Suprapubic skin (tissue), 4 donors: ENCODE data around the gene TNFRSF14. TPM values are rescaled to one million over a fixed set of nuclear protein-coding genes. Genes with fewer than 3 reads are reported as not detected.

Experiments
- DNase-seq, 2 donors: peaks; one replicate each; pipeline ENCODE4 v3.0.0-alpha.2; 2019; ENCODE audit warnings: low spot score in 2 of 2
- H3K27ac ChIP-seq: fragments of 200-600 bp; sonication (generic); one replicate; pipeline ENCODE4 v1.5.1; 2019
- H3K27me3 ChIP-seq: fragments of 200-600 bp; sonication (generic); one replicate; pipeline ENCODE4 v1.5.1; 2019
- H3K36me3 ChIP-seq: fragments of 200-600 bp; sonication (generic); one replicate; pipeline ENCODE4 v1.5.1; 2019
- H3K4me1 ChIP-seq: fragments of 200-600 bp; sonication (generic); one replicate; pipeline ENCODE4 v1.5.1; 2019
- H3K4me3 ChIP-seq: fragments of 200-600 bp; sonication (generic); one replicate; pipeline ENCODE4 v1.5.1; 2019; ENCODE audit warnings: mild to moderate bottlenecking
- H3K9me3 ChIP-seq: fragments of 200-600 bp; sonication (generic); one replicate; pipeline ENCODE4 v1.5.1; 2019
- EP300 ChIP-seq: sonication (generic); formaldehyde crosslinking; IDR thresholded peaks from one replicate; pipeline ENCODE4 v1.6.1; 2017; ENCODE audit warnings: antibody characterized with exemption
- POLR2A ChIP-seq, 2 donors: fragments of 450-650 bp; IDR thresholded peaks; one replicate each; pipeline ENCODE4 v1.6.1; 2017; ENCODE audit warnings: antibody characterized with exemption in 2 of 2, mild to moderate bottlenecking in 2 of 2, moderate library complexity in 2 of 2
- POLR2AphosphoS5 ChIP-seq, 3 donors: sonication (generic); formaldehyde crosslinking; IDR thresholded peaks; one replicate each; pipeline ENCODE4 v1.6.1; 2017; ENCODE audit warnings: antibody characterized with exemption in 3 of 3
- WGBS: methylation state at CpG from one replicate; pipeline ENCODE4 v1.1.5; 2018; 5-methylcytosine and 5-hydroxymethylcytosine counted together
- total RNA-seq, 4 donors: library from RNA; depleted of rRNA; stranded (reverse); fragments of >200 nt; gene quantifications; one replicate each; pipeline ENCODE4 v1.1.0, GENCODE V29; 2016
- TF ChIP-seq, protein P1 (sequence below), 2 donors: fragments of 200-600 bp in 1 of 2; fragments of 450-650 bp in 1 of 2; sonication (generic) in 1 of 2; IDR thresholded peaks; one replicate each; pipeline ENCODE4 v1.5.1; 2016 to 2019; ENCODE audit warnings: antibody characterized with exemption in 2 of 2, mild to moderate bottlenecking in 1 of 2, moderate library complexity in 1 of 2

The TNFRSF14 gene
- total RNA-seq, 4 donors from 2014 or later = 33.3 to 111 (median 60.9) TPM

DNA sequence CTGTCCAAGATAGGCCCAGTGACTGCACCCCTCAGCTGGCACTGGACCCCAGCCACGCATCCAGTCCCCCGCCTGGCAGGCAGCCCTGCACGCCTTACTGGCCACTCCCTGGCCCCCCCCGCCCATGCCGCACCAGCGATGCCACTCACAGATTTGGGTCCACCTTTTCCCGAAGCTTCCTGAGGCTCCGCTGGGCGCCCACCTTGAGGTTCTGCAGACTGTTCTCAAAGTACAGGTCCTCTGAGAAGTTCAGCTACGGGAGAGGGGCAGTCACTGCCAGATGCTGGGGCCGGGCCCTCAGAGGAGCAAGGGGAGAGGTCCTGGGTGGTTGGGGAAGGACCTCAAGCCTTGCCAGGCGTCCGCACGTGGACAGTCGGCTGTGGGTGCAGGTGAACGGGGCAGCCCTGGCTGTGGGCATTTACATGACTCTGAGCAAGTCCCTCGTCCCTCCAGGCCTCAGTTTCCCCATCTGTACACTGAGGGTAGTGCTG, 38.5 kb downstream of the TNFRSF14 start:
- H3K27ac ChIP-seq = no peak overlapping the region
- no peaks in the 10 kb centered on the region for H3K9me3 ChIP-seq
- H3K27me3 ChIP-seq = peaks cover 4% of the 10 kb centered on the region
- WGBS = 90% methylated on average over 14 of the region's 17 CpGs
- peaks cover 21% of the 10 kb centered on the region for H3K4me1 ChIP-seq
- H3K4me3 ChIP-seq = no peak overlapping the region
- H3K36me3 ChIP-seq = no peaks in the 10 kb centered on the region
- TF ChIP-seq EP300 = no peak
- TF ChIP-seq POLR2A (IDR thresholded peaks at IDR 0.05) = no peak
- no peak for TF ChIP-seq POLR2AphosphoS5 (IDR thresholded peaks at IDR 0.05)
- TF ChIP-seq, protein P1, sequence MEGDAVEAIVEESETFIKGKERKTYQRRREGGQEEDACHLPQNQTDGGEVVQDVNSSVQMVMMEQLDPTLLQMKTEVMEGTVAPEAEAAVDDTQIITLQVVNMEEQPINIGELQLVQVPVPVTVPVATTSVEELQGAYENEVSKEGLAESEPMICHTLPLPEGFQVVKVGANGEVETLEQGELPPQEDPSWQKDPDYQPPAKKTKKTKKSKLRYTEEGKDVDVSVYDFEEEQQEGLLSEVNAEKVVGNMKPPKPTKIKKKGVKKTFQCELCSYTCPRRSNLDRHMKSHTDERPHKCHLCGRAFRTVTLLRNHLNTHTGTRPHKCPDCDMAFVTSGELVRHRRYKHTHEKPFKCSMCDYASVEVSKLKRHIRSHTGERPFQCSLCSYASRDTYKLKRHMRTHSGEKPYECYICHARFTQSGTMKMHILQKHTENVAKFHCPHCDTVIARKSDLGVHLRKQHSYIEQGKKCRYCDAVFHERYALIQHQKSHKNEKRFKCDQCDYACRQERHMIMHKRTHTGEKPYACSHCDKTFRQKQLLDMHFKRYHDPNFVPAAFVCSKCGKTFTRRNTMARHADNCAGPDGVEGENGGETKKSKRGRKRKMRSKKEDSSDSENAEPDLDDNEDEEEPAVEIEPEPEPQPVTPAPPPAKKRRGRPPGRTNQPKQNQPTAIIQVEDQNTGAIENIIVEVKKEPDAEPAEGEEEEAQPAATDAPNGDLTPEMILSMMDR (IDR thresholded peaks at IDR 0.05) = no peak
- peak; percentile 62 to 75 for DNase-seq

DNA sequence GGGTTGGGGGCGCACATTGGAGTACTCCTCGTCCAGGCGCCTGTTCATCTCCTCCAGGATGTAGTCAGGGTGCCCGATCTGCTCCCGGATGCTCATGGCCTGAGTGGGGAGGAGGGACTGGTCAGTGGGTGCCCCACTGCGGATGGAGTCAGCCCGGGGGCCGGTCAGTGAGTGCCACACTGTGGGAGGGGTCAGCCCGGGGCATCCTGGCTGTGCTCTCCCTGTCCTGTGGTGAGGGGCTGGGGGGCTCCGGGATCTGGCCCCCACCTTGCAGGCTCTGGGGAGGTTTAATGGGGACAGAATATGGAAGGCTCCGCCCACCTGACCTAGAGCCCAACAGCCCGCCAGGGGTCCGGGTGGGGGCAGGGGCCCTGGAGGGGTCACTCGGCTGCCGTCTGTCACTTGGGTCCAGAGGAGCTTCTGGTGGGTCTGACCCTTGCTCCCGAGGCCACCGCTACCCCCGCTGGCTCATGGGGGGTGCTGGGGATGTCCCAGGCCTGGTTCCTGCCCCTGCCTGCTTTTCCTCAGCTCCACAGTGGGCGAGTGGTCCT, 39.2 kb downstream of the TNFRSF14 start:
- 63% methylated on average over 8 of the region's 19 CpGs for WGBS
- peaks cover 4% of the 10 kb centered on the region for H3K27me3 ChIP-seq
- DNase-seq = peak; percentile 45 to 71
- no peak overlapping the region for H3K4me3 ChIP-seq
- TF ChIP-seq POLR2A (IDR thresholded peaks at IDR 0.05) = no peak
- no peak for TF ChIP-seq EP300
- TF ChIP-seq POLR2AphosphoS5 (IDR thresholded peaks at IDR 0.05) = no peak
- TF ChIP-seq, protein P1 (IDR thresholded peaks at IDR 0.05) = no peak
- no peak overlapping the region for H3K27ac ChIP-seq
- peaks cover 21% of the 10 kb centered on the region for H3K4me1 ChIP-seq
- H3K36me3 ChIP-seq = no peaks in the 10 kb centered on the region
- no peaks in the 10 kb centered on the region for H3K9me3 ChIP-seq

GRCh38 chr1:2595812-2596529, 39.8 kb downstream of the TNFRSF14 start:
- H3K27me3 ChIP-seq = peaks cover 4% of the 10 kb centered on the region

DNA sequence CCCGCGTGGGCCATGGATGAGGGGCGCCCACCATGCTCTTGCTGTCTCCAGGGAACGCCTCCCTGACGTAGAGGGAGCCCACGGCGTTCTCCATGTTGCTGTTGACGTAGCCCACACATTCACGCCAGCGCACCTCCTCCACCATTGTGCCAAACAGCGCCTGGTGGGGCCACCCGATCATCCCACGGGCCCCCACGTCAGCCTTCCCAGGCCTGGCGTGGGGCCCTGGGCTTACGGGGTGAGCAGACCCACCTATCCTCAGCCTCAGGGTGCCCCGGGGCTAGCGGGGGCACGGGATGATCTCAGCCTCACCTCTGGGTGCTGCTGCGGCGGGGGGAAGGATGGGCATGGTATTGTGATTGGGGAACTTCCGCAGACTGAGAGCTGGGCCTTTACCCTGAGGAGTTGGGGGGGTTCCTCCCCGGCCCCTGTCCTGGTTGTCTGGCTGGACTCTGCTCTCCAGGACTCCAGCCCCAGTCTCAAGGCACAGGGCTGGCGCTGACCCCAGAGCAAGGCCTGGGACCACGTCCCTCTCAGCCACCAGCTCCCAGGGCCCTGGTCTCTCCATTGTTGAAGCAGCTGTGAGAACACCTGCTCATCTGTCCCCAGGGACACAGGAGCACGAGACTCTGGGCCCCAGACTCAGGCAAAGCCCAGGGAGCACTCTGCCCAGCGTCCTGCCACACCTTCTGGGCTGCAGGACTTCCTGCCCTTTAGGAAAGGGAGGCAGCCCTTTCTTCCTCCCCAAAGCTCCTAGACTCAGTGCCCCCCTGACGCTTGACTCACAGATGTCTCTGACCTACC, 40.6 kb downstream of the TNFRSF14 start:
- peak; percentile 57 to 65 for DNase-seq
- no peaks in the 10 kb centered on the region for H3K36me3 ChIP-seq
- 88% methylated on average over 23 of the region's 28 CpGs for WGBS
- peaks cover 4% of the 10 kb centered on the region for H3K27me3 ChIP-seq
- peaks cover 21% of the 10 kb centered on the region for H3K4me1 ChIP-seq
- no peak overlapping the region for H3K27ac ChIP-seq
- no peak overlapping the region for H3K4me3 ChIP-seq
- H3K9me3 ChIP-seq = no peaks in the 10 kb centered on the region
- TF ChIP-seq POLR2AphosphoS5 (IDR thresholded peaks at IDR 0.05) (no peak), EP300 (no peak), POLR2A (IDR thresholded peaks at IDR 0.05) (no peak)
- TF ChIP-seq, protein P1 (IDR thresholded peaks at IDR 0.05) = no peak

More at GRCh38 chr1:2595812-2596529, 39.8 kb downstream of the TNFRSF14 start:
- Histone ChIP-seq H3K27ac (no peak overlapping the region), H3K36me3 (no peaks in the 10 kb centered on the region), H3K9me3 (no peaks in the 10 kb centered on the region), H3K4me3 (no peak overlapping the region), H3K4me1 (peaks cover 21% of the 10 kb centered on the region)
- WGBS = 89% methylated on average over 25 of the region's 31 CpGs
- TF ChIP-seq POLR2AphosphoS5 (IDR thresholded peaks at IDR 0.05) = no peak
- no peak for TF ChIP-seq POLR2A (IDR thresholded peaks at IDR 0.05)
- TF ChIP-seq, protein P1 (IDR thresholded peaks at IDR 0.05) = no peak
- no peak for TF ChIP-seq EP300
- DNase-seq = peak; percentile 58 to 70
